ENCODE data around the gene CD28.

The CD28 gene

GRCh38 chr2:203761121-203761520 lies 54.7 kb downstream of the CD28 start:
- no peaks in the 10 kb centered on the region for H3K27me3 ChIP-seq (ENCODE audit: insufficient read depth, poor library complexity, severe bottlenecking)
- no peak overlapping the region for H3K4me3 ChIP-seq (replicated peaks; ENCODE audit: insufficient read depth, low read length)
- DNase-seq (ENCODE audit: low read depth in 1 of 2, low spot score in 1 of 2), result no peak
- TF ChIP-seq POLR2AphosphoS5 (IDR thresholded peaks at IDR 0.05; ENCODE audit: low read depth) (no peak), SPI1 (IDR thresholded peaks at IDR 0.05; ENCODE audit: borderline replicate concordance, low read depth) (no peak), CTCF (IDR thresholded peaks at IDR 0.05; ENCODE audit: insufficient read depth, low read length) (no peak), GABPA (IDR thresholded peaks at IDR 0.05; ENCODE audit: low read depth) (no peak), REST (IDR thresholded peaks at IDR 0.05; ENCODE audit: insufficient replicate concordance, low read depth) (no peak)
- H3K27ac ChIP-seq (replicated peaks), result no peak overlapping the region

DNA sequence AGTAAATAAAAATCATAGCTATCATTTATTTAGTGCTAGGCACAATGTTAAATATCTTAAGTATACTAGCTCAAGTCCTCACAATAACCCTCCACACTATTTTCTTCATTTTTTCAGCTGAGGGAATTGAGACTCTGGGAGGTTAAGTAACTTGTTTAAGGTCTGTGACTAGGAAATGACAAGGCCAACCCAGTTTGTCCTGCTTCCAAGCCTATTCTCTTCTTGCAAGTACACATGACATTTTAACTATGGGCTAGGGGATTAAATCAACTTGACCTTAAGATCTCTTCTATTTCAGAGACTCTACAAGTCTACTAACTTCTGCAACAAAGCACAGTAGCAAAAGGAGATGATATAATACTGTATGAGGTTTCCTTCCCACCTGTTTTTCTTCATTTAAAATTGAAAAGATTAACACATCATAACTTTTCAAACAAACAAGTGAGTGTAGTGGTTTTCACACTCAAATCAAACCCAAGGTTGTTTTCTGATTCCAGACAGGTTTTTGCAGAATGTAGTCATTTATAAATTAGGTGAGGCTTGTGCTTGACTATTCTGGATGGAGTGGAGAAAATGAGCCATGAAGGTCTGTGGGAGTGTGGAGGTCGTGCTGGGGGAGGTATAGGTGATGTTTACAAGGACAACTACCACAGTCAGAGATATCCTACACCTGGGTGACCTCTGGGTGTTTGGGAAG lies 57.0 kb downstream of the CD28 start:
- no peak overlapping the region for H3K27ac ChIP-seq (replicated peaks)
- H3K4me3 ChIP-seq (replicated peaks; ENCODE audit: insufficient read depth, low read length), result no peak overlapping the region
- no peak for DNase-seq (ENCODE audit: low read depth in 1 of 2, low spot score in 1 of 2)
- no peaks in the 10 kb centered on the region for H3K27me3 ChIP-seq (ENCODE audit: insufficient read depth, poor library complexity, severe bottlenecking)
- TF ChIP-seq POLR2AphosphoS5 (IDR thresholded peaks at IDR 0.05; ENCODE audit: low read depth) (no peak), GABPA (IDR thresholded peaks at IDR 0.05; ENCODE audit: low read depth) (no peak), REST (IDR thresholded peaks at IDR 0.05; ENCODE audit: insufficient replicate concordance, low read depth) (no peak), CTCF (IDR thresholded peaks at IDR 0.05; ENCODE audit: insufficient read depth, low read length) (no peak), SPI1 (IDR thresholded peaks at IDR 0.05; ENCODE audit: borderline replicate concordance, low read depth) (no peak)

DNA sequence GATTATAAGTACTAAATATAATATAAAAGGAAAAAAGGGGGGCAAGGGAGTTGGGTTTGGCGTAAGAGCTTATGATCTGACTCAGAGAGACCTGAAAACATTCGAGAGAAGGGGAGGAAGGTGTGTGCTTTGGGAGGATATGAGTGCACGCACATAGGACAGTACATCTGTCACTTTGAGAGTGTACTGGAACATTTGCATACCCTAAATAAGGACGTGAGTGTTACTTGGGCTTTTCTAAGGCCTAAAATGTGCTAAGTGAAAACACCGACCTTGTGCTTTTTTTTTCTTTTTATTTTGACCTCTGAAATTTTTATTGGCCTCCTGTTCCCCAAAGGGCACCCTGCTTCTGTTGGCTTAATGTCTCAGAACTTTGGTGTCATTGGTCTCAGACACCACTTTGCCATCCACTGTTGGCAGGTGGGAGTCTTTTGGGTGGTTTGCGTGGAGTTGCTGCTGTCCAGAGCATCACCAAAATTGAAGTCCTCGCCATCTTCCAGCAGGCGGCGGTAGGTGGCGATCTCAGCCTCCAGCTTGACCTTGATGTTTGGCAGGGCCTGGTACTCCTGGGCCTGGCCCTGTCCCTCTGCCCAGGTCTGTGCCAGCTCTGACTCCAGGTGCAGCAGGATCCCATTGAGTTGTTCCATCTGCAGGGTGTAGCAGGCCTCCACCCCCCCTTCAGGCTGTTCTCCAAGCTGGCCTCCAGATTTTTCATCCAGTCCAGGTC lies 57.7 kb downstream of the CD28 start:
- TF ChIP-seq GABPA (IDR thresholded peaks at IDR 0.05; ENCODE audit: low read depth), result no peak
- Histone ChIP-seq H3K4me3 (replicated peaks; ENCODE audit: insufficient read depth, low read length) (no peak overlapping the region), H3K27me3 (ENCODE audit: insufficient read depth, poor library complexity, severe bottlenecking) (no peaks in the 10 kb centered on the region), H3K27ac (replicated peaks) (no peak overlapping the region)
- DNase-seq (ENCODE audit: low read depth in 1 of 2, low spot score in 1 of 2), result no peak

- no peak overlapping the region for H3K27ac ChIP-seq (replicated peaks)
- no peak for DNase-seq (ENCODE audit: low read depth in 1 of 2, low spot score in 1 of 2)
- TF ChIP-seq GABPA (IDR thresholded peaks at IDR 0.05; ENCODE audit: low read depth) (no peak), REST (IDR thresholded peaks at IDR 0.05; ENCODE audit: insufficient replicate concordance, low read depth) (no peak), POLR2AphosphoS5 (IDR thresholded peaks at IDR 0.05; ENCODE audit: low read depth) (no peak), SPI1 (IDR thresholded peaks at IDR 0.05; ENCODE audit: borderline replicate concordance, low read depth) (no peak), CTCF (IDR thresholded peaks at IDR 0.05; ENCODE audit: insufficient read depth, low read length) (no peak)
- no peak overlapping the region for H3K4me3 ChIP-seq (replicated peaks; ENCODE audit: insufficient read depth, low read length)
- H3K27me3 ChIP-seq (ENCODE audit: insufficient read depth, poor library complexity, severe bottlenecking), result no peaks in the 10 kb centered on the region
Measured at GRCh38 chr2:203772456-203773165, 66.2 kb downstream of the CD28 start.
